Liver (tissue), 9 donors: ENCODE measurements around the gene PARD3. TPM values are rescaled to one million over a fixed set of nuclear protein-coding genes. Genes with fewer than 3 reads are reported as not detected.

Source experiments
- DNase-seq: peaks from one replicate; pipeline ENCODE4 v3.0.0-alpha.2; 2017; ENCODE audit warnings: low spot score
- H3K27ac ChIP-seq, 2 donors: one replicate each; pipeline ENCODE4 v1.7.0; 2013; ENCODE audit warnings: inconsistent platforms in 2 of 2, low read length in 2 of 2, control low read depth in 1 of 2, low read depth in 1 of 2, mild to moderate bottlenecking in 1 of 2
- H3K27me3 ChIP-seq, 4 donors: one replicate each; pipeline versions ENCODE4 v1.6.1 to v1.7.0; 2013; ENCODE audit warnings: low read length in 3 of 4, inconsistent platforms in 1 of 4, mild to moderate bottlenecking in 1 of 4, moderate library complexity in 1 of 4; ENCODE audit not compliant: control insufficient read depth in 4 of 4, insufficient read depth in 4 of 4
- H3K36me3 ChIP-seq, 4 donors: one replicate each; pipeline versions ENCODE4 v1.6.1 to v1.7.0; 2013; ENCODE audit warnings: low read length in 3 of 4, mild to moderate bottlenecking in 3 of 4, low read depth in 1 of 4, moderate library complexity in 1 of 4; ENCODE audit not compliant: control insufficient read depth in 4 of 4, insufficient read depth in 3 of 4
- H3K4me1 ChIP-seq, 4 donors: one replicate each; pipeline versions ENCODE4 v1.6.1 to v1.7.0; 2013; ENCODE audit warnings: low read length in 3 of 4, mild to moderate bottlenecking in 3 of 4, moderate library complexity in 1 of 4; ENCODE audit not compliant: control insufficient read depth in 4 of 4, insufficient read depth in 4 of 4
- H3K4me3 ChIP-seq, 3 donors: one replicate each; pipeline versions ENCODE4 v1.6.1 to v1.7.0; 2013; ENCODE audit warnings: low read length in 3 of 3, control low read depth in 1 of 3, low read depth in 1 of 3, mild to moderate bottlenecking in 1 of 3
- H3K9ac ChIP-seq, 2 donors: one replicate each; pipeline ENCODE4 v1.7.0; 2013; ENCODE audit warnings: low read length in 2 of 2, mild to moderate bottlenecking in 2 of 2, moderate library complexity in 2 of 2, control low read depth in 1 of 2, low read depth in 1 of 2
- H3K9me3 ChIP-seq, 4 donors: one replicate each; pipeline versions ENCODE4 v1.6.1 to v1.7.0; 2013; ENCODE audit warnings: low read length in 3 of 4; ENCODE audit not compliant: control insufficient read depth in 4 of 4
- CTCF ChIP-seq: fragments of 150-350 bp; IDR thresholded peaks from 2 replicates; pipeline ENCODE4 v1.5.1; 2017; ENCODE audit warnings: improper control_type of control experiment, low read depth, low read length; ENCODE audit not compliant: missing input control
- EGR1 ChIP-seq, 2 donors: IDR thresholded peaks; 2 replicates each; pipeline ENCODE4 v1.6.1; 2016 to 2018; ENCODE audit warnings: antibody characterized with exemption in 2 of 2, low read depth in 2 of 2
- FOXA1 ChIP-seq: IDR thresholded peaks from 2 replicates; pipeline ENCODE4 v1.6.1; 2016; ENCODE audit warnings: antibody characterized with exemption
- FOXA2 ChIP-seq: IDR thresholded peaks from 2 replicates; pipeline ENCODE4 v1.6.1; 2016; ENCODE audit warnings: antibody characterized with exemption
- GABPA ChIP-seq, 2 donors: IDR thresholded peaks in 1 of 2; conservative IDR thresholded peaks in 1 of 2; 2 replicates each; pipeline ENCODE4 v1.6.1; 2016; ENCODE audit warnings: antibody characterized with exemption in 2 of 2, mild to moderate bottlenecking in 1 of 2, moderate library complexity in 1 of 2
- HNF4A ChIP-seq, 2 donors: conservative IDR thresholded peaks; 2 replicates each; pipeline ENCODE4 v1.6.1; 2016; ENCODE audit warnings: antibody characterized with exemption in 2 of 2, mild to moderate bottlenecking in 2 of 2
- HNF4G ChIP-seq: IDR thresholded peaks from 2 replicates; pipeline ENCODE4 v1.6.1; 2016; ENCODE audit warnings: antibody characterized with exemption
- JUND ChIP-seq, 2 donors: IDR thresholded peaks; 2 replicates each; pipeline ENCODE4 v1.6.1; 2016; ENCODE audit warnings: antibody characterized with exemption in 2 of 2
- NR2F2 ChIP-seq: IDR thresholded peaks from 2 replicates; pipeline ENCODE4 v1.6.1; 2016; ENCODE audit warnings: antibody characterized with exemption
- RAD21 ChIP-seq, 2 donors: IDR thresholded peaks; 2 replicates each; pipeline ENCODE4 v1.6.1; 2016; ENCODE audit warnings: antibody characterized with exemption in 2 of 2, mild to moderate bottlenecking in 2 of 2
- RXRA ChIP-seq, 2 donors: IDR thresholded peaks; 2 replicates each; pipeline ENCODE4 v1.6.1; 2017 to 2018; ENCODE audit warnings: antibody characterized with exemption in 2 of 2, mild to moderate bottlenecking in 1 of 2
- SP1 ChIP-seq: IDR thresholded peaks from 2 replicates; pipeline ENCODE4 v1.6.1; 2018; ENCODE audit warnings: antibody characterized with exemption, mild to moderate bottlenecking
- TAF1 ChIP-seq: conservative IDR thresholded peaks from 2 replicates; pipeline ENCODE4 v1.6.1; 2016; ENCODE audit warnings: antibody characterized with exemption, mild to moderate bottlenecking
- YY1 ChIP-seq: IDR thresholded peaks from 2 replicates; pipeline ENCODE4 v1.6.1; 2016; ENCODE audit warnings: antibody characterized with exemption, mild to moderate bottlenecking
- ZBTB33 ChIP-seq: IDR thresholded peaks from 2 replicates; pipeline ENCODE4 v1.6.1; 2016; ENCODE audit warnings: antibody characterized with exemption
- WGBS: extraction: QIAGEN DNeasy Blood & Tissue Kit; methylation state at CpG from one replicate; pipeline ENCODE4 v1.1.7; 2013; 5-methylcytosine and 5-hydroxymethylcytosine counted together
- polyA plus RNA-seq, 2 donors: library from polyadenylated mRNA; stranded (reverse) in 1 of 2; unstranded in 1 of 2; fragments of 200-250 nt in 1 of 2; fragments of >200 nt in 1 of 2; fragmentation: Nextera tagmentation in 1 of 2; extraction: Ambion mirVana in 1 of 2; gene quantifications; one replicate each; pipeline versions ENCODE4 v1.2.1 to v1.2.3, GENCODE V29; 2013 to 2015
- total RNA-seq, 2 donors: library from RNA; depleted of rRNA; stranded (reverse); fragments of >200 nt; gene quantifications; one replicate each; pipeline ENCODE4 v1.2.3, GENCODE V29; 2014
- TF ChIP-seq, protein P1 (sequence below): IDR thresholded peaks from 2 replicates; pipeline ENCODE4 v1.6.1; 2016; ENCODE audit warnings: antibody characterized with exemption
- TF ChIP-seq, protein P2 (sequence below): IDR thresholded peaks from 2 replicates; pipeline ENCODE4 v1.6.1; 2016; ENCODE audit warnings: antibody characterized with exemption, mild to moderate bottlenecking
- TF ChIP-seq, protein P3 (sequence below): IDR thresholded peaks from 2 replicates; pipeline ENCODE4 v1.6.1; 2016; ENCODE audit warnings: antibody characterized with exemption
- donor health status: healthy.
- donor health status: healthy.
- donor health status: healthy.
- donor health status: healthy.
- donor health status: healthy.

Gene PARD3
- total and polyA plus RNA-seq, 4 donors = 12.3 to 43.8 (median 13.5) TPM

GRCh38 chr10:34503704-34504103 lies 311.4 kb downstream of the PARD3 start:
- DNase-seq = no peak
- H3K4me1 ChIP-seq = peaks cover 2 to 8% (median 6%) of the 10 kb centered on the region in 4 donors
- H3K27ac ChIP-seq = no peak overlapping the region
- no peak overlapping the region for H3K9ac ChIP-seq
- TF ChIP-seq HNF4G (no peak), NR2F2 (no peak), JUND (IDR thresholded peaks at IDR 0.05) (no peak), GABPA (IDR thresholded peaks at IDR 0.05 in 1 of 2, conservative IDR thresholded peaks at IDR 0.05 in 1 of 2) (no peak), EGR1 (IDR thresholded peaks at IDR 0.05; ENCODE audit: low read depth in 2 of 2) (no peak), HNF4A (conservative IDR thresholded peaks at IDR 0.05) (no peak), ZBTB33 (no peak), TAF1 (no peak), SP1 (no peak)
- TF ChIP-seq, protein P1, sequence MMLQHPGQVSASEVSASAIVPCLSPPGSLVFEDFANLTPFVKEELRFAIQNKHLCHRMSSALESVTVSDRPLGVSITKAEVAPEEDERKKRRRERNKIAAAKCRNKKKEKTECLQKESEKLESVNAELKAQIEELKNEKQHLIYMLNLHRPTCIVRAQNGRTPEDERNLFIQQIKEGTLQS = no peak
- H3K4me3 ChIP-seq = no peak overlapping the region
- no peaks in the 10 kb centered on the region for H3K9me3 ChIP-seq
- H3K27me3 ChIP-seq = no peaks in the 10 kb centered on the region
- 89% methylated on average over 2 of the region's 2 CpGs for WGBS
- H3K36me3 ChIP-seq = no peaks in the 10 kb centered on the region

GRCh38 chr10:34499612-34500279 lies 315.4 kb downstream of the PARD3 start:
- no peak for DNase-seq
- TF ChIP-seq NR2F2 (no peak), JUND (IDR thresholded peaks at IDR 0.05) (no peak), HNF4A (conservative IDR thresholded peaks at IDR 0.05) (no peak), TAF1 (no peak), YY1 (no peak), EGR1 (IDR thresholded peaks at IDR 0.05; ENCODE audit: low read depth in 2 of 2) (no peak), HNF4G (no peak), GABPA (IDR thresholded peaks at IDR 0.05 in 1 of 2, conservative IDR thresholded peaks at IDR 0.05 in 1 of 2) (no peak), FOXA1 (no peak), RXRA (IDR thresholded peaks at IDR 0.05) (no peak), CTCF (no peak), FOXA2 (no peak), RAD21 (IDR thresholded peaks at IDR 0.05) (no peak), ZBTB33 (no peak), SP1 (no peak)
- TF ChIP-seq, protein P1 = no peak
- TF ChIP-seq, protein P2, sequence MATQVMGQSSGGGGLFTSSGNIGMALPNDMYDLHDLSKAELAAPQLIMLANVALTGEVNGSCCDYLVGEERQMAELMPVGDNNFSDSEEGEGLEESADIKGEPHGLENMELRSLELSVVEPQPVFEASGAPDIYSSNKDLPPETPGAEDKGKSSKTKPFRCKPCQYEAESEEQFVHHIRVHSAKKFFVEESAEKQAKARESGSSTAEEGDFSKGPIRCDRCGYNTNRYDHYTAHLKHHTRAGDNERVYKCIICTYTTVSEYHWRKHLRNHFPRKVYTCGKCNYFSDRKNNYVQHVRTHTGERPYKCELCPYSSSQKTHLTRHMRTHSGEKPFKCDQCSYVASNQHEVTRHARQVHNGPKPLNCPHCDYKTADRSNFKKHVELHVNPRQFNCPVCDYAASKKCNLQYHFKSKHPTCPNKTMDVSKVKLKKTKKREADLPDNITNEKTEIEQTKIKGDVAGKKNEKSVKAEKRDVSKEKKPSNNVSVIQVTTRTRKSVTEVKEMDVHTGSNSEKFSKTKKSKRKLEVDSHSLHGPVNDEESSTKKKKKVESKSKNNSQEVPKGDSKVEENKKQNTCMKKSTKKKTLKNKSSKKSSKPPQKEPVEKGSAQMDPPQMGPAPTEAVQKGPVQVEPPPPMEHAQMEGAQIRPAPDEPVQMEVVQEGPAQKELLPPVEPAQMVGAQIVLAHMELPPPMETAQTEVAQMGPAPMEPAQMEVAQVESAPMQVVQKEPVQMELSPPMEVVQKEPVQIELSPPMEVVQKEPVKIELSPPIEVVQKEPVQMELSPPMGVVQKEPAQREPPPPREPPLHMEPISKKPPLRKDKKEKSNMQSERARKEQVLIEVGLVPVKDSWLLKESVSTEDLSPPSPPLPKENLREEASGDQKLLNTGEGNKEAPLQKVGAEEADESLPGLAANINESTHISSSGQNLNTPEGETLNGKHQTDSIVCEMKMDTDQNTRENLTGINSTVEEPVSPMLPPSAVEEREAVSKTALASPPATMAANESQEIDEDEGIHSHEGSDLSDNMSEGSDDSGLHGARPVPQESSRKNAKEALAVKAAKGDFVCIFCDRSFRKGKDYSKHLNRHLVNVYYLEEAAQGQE = no peak
- TF ChIP-seq, protein P3, sequence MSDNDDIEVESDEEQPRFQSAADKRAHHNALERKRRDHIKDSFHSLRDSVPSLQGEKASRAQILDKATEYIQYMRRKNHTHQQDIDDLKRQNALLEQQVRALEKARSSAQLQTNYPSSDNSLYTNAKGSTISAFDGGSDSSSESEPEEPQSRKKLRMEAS = no peak
- H3K9ac ChIP-seq = no peak overlapping the region
- no peak overlapping the region for H3K27ac ChIP-seq
- 88% methylated on average over 3 of the region's 3 CpGs for WGBS
- no peak overlapping the region for H3K4me3 ChIP-seq
- no peaks in the 10 kb centered on the region for H3K4me1 ChIP-seq
- no peaks in the 10 kb centered on the region for H3K36me3 ChIP-seq
- H3K27me3 ChIP-seq = no peaks in the 10 kb centered on the region
- H3K9me3 ChIP-seq = no peaks in the 10 kb centered on the region
